DMS153 (cell line): ENCODE results near the gene NLRP9.

Experiments
- DNase-seq: peaks from one replicate; lab custom pipeline; 2025; lab: John Stamatoyannopoulos, UW

The NLRP9 gene

DNA sequence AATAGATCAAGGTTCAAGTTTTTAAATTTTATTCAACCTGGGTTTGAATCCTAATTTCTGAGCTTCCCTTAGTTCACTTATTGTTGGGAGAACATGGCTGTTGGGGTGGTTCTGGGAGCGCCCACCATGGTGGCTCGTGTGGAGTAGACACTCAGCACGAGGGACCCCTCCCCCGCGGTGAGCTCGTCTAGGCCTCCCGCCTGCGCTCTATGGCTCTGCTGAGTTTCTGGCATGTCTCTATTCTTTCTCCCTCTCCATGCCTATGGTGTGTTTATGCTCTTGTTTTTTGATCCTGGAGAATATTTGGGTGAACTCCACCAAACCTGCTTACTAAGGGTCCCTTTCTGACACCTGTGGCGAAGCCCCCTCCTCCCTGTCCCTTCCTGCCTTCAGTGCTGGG lies 64.7 kb downstream of the NLRP9 start:
- DNase-seq: no peak

DNA sequence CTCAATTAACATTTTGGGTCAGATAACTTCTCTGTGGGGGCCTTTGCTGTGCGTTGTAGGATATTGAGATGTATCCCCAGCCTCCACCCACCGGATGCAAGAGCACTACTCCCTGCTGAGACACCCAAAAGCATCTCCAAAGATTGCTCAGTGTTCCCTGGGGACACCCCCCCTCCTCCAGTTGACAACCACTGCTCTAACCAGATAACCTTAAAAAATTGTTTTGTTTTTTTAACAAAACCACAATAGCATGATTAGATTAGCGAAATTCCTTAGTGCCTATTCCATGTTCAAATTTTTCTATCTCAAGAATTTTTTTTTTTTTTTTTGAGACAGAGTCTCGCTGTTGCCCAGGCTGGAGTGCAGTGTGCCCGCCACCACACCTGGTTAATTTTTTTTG lies 65.8 kb downstream of the NLRP9 start:
- no peak for DNase-seq

DNA sequence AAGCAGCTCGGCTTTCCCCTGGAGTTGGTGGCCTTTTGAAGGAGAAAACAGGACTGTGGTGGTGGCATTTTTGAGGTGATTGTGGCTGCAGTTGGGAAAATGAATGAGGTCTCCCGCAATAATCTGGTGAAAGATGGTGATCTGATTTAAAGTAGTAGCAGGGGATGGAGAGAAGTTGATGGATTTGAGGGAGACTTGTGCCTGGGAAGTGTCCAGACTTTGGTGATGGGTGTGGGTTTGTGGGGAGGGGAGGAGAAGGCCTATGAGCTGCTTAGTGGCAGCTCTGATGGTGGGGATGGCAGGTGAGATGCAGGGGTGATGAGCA lies 67.2 kb downstream of the NLRP9 start:
- no peak for DNase-seq

DNA sequence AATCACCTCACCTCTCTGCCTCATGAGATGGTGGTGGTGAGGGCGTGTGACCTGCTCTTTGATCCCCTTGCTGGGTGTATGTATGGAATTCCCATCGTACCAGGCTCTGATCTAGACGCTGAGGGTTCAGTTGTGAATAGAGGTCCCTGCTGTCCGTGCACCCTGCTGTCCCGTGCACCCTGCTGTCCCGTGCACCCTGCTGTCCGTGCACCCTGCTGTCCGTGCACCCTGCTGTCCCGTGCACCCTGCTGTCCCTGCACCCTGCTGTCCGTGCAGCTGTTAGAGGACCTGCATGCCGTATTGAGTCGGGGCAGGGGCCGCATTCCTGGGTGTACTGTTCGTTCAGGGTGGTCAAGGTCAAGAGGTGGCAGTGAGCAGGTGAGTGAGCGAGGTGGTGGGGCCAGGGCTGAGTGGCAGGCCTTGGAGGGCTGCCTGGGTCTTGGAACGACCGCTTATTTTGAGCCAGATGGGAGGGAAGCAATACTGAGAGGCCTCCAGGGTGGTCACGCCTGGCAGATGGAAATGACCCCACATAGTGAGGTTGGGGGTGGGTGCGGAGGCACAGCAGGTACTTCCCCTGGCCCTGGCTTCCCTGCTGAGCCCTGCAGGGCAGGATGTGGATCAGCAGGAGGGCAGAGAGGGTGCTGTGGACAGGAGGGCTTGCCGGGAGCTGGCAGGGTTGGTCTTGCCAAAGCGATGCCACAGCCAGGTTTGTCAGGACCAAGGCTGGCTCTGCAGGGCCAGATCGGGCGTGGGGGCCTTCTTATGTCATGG lies 67.7 kb downstream of the NLRP9 start:
- DNase-seq: no peak

DNA sequence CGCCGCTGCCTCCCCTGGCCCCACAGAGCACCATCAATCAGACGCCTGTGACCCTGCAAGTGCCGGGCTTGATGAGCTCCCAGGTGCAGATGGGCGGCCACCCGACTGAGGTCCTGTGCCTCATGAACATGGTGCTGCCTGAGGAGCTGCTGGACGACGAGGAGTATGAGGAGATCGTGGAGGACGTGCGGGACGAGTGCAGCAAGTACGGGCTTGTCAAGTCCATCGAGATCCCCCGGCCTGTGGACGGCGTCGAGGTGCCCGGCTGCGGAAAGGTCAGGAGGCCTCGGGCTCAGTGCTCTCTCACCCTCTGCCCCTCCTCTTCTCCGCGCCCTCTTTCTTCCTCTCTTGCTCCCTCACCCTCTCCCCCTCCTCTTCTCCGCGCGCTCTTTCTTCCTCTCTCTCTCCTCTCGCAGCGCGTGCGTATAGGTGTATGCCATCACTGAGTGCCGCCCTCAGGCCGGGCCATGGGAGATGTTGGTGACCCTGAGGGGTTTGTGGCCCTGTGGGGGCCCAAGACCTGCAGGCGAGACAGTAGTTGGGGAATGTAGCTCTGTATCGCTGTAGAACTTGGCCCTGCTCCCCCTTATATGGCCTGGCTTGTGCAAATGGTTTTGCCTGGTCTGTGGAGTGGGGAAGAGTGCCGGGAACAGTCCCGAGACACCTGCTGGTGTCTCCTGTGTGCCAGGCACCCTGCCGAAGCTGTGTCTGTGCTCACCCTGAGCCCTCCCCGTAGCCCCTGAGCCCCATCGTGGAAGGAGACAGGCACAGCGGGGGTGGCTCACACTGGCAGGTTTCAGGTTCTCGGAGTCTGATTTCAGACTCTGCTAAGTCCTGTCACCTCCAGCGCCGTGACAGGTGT lies 68.6 kb downstream of the NLRP9 start:
- no peak for DNase-seq

DNA sequence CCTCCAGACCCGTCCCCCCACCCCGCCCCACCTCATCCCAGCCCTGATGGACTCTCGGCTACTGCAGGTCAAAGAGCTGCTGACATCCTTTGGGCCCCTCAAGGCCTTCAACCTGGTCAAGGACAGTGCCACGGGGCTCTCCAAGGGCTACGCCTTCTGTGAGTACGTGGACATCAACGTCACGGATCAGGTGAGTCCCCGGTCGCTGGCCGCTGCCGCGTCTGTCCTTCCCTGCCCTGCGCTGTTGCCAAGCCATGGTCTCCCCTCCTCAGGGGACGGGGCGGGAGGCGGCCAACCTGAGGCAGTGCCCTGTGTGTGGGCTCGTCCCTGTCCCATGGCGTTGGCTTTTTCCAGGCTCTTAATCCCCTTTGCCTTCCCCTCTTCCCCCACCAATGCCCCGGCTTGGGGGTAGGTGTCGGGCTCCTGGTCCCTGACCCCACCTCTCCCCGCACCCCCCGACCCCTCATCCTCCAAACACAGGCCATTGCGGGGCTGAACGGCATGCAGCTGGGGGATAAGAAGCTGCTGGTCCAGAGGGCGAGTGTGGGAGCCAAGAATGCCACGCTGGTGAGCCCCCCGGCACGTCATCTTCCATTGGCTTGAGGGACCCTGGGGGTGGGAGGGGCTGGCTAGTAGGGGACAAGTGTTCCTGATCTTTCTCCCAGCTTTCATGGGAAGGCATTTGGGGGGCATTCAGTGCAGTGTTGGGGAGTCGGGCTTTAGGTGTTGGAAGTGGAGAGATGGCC lies 69.4 kb downstream of the NLRP9 start:
- DNase-seq: no peak

DNA sequence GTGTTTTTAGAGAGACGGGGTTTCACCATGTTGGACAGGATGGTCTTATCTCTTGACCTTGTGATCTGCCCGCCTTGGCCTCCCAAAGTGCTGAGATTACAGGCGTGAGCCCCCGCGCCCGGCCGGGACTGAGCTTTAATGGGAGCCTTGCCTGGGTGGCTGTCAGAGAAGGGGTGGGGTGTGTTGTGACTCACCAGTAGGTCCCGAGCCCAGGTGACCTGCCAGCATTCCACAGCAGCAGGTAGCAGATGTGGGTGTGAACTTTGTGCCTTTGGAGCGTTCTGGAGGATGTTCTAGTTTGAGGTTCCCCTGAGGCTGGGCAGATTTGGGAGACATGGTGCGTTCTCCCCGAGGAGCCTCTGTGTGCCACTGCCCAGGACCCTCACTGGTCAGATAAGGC lies 70.2 kb downstream of the NLRP9 start:
- no peak for DNase-seq

DNA sequence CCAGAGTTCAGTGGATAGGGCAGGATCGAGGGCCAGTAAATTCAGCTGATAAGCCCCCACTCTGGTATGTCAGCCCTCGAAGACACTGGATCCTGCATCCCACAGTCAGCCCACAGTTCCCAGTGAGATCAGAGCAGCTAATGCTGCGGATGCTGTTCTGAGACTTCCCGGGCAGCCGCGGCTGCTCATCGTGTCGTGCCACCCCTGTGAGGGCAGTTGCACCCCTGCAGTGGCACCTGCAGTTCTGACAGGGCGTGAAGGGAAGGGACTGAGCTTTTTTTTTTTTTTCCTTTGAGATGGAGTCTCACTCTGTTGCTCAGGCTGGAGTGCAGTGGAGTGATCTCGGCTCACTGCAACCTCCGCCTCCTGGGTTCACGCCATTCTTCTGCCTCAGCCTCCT lies 70.7 kb downstream of the NLRP9 start:
- no peak for DNase-seq

DNA sequence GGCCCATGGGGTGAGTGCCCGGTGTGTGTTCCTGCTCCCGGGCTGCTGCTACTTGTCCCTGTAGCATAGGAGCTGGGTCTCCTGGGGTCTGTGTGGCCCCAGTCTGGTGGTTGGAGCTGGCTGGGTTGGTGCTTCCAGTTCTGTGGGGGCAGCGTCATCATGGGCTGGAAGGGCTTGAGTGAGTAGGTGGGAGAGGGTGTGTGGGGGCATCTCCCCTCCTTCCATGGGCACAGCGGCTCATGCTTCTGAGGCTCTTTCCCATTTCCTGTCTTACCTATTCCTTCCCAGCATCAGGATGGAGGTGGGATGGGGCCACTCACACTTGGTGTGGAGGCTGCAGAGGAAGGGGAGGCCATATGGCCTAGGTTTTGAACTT lies 71.2 kb downstream of the NLRP9 start:
- DNase-seq: no peak

DNA sequence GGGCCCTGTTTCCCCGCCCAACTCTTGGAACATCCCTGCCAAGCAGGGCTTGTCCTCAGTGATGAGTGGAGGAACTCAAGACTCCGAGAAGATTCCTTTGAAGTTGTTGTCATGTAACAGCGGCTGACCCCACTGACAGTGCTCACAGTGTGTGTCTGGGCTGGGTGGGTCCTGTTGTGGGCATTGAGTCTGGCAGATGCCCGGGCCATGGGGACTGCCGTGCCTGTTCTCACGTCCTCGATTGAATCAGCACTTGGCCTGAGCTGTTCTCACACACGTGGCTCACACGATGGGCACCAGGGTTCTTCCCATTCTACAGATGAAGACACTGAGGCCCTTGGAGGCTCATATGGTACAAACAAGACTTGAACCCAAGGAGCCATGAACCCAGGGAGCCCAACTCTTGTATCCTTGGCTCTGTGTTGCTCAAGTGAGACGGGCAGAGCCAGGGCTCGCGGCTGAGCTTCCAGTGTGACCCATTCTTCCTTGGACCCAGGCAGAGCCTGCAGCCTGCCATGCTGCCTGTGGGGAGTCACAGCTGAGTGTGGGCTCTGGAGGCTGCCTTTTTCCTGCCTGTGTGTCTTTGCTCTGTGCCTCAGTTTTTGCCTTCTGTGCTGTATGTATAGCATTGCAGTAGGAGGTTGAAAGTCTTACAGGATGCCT lies 71.7 kb downstream of the NLRP9 start:
- no peak for DNase-seq

DNA sequence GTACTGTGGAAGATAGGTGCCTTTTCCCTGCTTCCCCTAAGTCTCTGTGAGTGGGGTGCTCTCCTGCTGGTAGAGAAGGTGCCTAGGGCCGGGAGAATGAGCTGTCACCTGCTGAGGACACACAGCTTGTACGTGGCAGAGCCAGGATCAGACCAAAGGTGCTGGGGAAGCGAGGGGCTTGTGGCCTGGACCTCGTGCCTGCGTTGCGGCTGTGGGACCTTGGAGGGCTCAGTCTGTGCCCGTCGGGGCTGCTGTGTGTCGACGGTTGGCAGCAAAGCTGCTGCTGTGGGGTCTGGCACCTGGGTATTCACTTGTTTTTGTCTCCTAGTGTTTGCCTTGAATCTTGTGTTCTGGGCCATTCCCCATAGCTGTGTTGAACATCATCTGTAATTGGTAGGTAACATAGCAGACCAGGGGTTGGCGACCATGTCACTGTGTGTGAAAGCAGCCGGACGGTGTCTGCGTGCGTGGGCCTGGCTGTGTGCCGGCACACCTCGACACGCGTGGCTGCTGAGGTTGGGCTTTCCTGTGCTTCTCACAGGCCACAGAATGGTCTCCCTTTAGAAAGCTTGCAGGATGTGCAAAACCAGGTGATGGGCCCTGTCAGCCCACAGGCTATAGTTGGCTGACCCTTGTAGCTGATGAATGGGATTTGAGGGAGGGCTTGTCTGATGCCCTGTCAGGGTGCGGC lies 74.2 kb downstream of the NLRP9 start:
- DNase-seq: no peak

DNA sequence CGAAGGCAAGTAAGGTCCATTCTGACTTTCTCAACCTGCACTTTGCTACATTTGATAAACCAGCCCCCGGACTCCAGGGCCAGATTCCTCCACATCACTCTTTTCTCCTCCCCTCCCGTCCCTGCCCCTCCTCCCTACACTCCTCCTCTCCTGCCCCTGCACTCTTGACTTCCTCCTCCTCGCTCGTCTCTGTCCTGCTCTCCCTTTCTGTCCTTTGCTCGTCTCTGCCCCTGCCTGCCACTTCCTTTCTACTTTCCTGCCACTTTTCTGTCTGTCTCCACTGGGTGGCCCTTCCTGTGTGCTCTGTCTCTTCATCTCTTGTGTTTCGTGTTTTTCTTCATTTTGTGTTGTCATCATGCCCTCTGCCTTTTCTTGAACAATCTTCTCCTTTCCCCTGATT lies 76.4 kb downstream of the NLRP9 start:
- DNase-seq: no peak

DNA sequence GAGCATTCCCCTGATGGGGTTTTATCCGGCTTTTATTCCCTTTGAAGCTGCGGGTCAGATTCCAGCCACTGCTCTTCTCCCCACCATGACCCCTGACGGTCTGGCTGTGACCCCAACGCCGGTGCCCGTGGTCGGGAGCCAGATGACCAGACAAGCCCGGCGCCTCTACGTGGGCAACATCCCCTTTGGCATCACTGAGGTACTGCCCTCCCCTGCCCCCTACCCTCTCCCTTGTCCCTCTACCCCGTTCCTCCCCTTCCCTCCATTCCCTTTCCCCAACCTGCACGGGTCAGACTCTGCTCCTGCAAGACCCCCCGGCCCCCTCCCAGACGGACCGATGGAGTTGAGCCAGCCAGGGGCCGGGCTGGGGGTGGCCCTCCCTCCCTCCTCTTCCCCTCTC lies 77.2 kb downstream of the NLRP9 start:
- DNase-seq: no peak

DNA sequence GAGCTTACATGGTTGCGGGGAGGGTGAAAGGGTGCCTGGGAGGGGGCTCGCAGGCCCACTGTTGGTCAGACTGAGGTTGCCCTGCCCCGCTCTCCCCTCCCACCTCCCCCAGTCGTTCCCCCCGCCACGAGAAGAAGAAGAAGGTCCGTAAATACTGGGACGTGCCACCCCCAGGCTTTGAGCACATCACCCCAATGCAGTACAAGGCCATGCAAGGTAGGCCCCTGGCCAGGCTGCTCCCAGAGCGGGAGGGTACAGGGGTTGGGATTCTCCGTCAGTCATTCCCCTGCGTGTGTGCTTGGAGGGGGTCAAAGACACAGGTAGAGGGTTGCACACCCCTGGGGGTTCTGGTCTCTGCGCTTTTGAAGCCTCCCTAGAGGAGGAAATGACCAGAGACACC lies 77.8 kb downstream of the NLRP9 start:
- DNase-seq: no peak

DNA sequence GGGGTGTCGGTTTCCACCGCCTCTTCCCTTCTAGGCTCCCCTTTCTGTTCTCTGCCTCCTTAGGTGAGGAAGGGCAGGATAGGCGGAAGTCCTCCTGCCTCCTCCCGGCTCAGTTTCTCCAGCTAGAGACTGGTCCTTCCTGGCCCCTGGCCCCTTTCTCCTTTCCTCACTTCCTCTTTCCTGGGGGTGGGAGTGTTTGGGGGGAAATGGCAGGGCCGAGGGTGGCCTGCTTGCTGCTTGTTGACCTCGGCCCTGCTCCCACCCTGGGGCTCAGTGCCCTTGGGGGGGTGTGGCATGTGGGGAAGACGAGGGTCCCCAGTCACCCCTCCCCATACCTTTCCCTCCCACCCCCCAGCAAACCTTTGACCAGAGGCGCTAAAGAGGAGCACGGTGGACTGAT lies 78.4 kb downstream of the NLRP9 start:
- no peak for DNase-seq

DNA sequence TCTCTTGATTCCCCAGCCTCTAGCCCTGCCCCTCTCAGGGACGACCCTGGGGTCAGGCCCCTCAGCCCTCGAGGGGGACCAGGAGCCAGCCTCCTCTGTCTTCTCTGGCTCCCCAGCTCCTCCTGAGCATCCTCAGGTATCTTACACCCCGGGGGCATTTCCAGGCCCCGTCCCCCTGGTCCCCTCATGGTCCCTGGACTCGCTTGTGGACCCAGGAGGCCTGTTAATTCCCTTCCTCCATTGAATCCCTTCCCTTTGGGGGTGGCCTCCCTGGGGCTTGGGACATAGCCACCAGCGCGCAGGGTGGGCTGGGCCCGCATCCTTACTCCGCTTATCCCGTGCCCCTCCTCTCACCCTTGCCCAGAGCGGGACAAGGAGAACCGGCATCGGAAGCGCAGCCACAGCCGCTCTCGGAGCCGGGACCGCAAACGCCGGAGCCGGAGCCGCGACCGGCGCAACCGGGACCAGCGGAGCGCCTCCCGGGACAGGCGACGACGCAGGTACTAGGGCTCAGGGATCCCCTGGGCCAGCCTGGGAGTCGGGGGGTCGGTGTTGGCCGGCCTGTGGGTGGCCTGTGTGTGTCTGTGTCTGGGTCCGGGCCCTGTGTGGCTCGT lies 79.2 kb downstream of the NLRP9 start:
- DNase-seq: no peak
